T-cell (primary cell): ENCODE data around the gene FOXL3. TPM values are rescaled to one million over a fixed set of nuclear protein-coding genes. Genes with fewer than 3 reads are reported as not detected.

ENCODE experiments used
- ATAC-seq, 4 experiments: fragments of 200-7000 bp in 3 of 4; fragments of 150-1000 bp in 1 of 4; cut with Tn5 transposase; replicated peaks in 1 of 4; 1 replicate in 3 of 4; 2 replicates in 1 of 4; pipeline ENCODE4 v1.10.0; 2021; ENCODE audit warnings: moderate library complexity in 3 of 4, mild to moderate bottlenecking in 2 of 4, moderate number of reproducible peaks in 1 of 4
- CTCF ChIA-PET, 2 donors: fragments of 300-600 bp; sonication (Branson Sonifier 250); formaldehyde crosslinking; loops; one replicate each; lab custom pipeline; 2022; ENCODE audit warnings: antibody characterized with exemption in 2 of 2; lab: Charles Lee
- POLR2A ChIA-PET, 2 donors: fragments of 300-600 bp; sonication (Branson Sonifier 250); formaldehyde crosslinking; loops; one replicate each; lab custom pipeline; 2022; ENCODE audit warnings: antibody characterized with exemption in 2 of 2; lab: Charles Lee
- DNase-seq, 35 experiments: peaks; one replicate each; pipeline versions ENCODE4 v3.0.0 to v3.0.0-alpha.2; 2013 to 2023
- H3K27ac ChIP-seq: one replicate; pipeline ENCODE4 v1.5.1; 2013; ENCODE audit warnings: low read length
- H3K27me3 ChIP-seq, 2 experiments: replicated peaks in 1 of 2; 1 replicate in 1 of 2; 2 replicates in 1 of 2; pipeline versions ENCODE4 v1.6.1 to v1.7.0; 2013; ENCODE audit warnings: low read length in 1 of 2, mixed read lengths in 1 of 2; ENCODE audit not compliant: control insufficient read depth in 2 of 2, insufficient read depth in 2 of 2; ENCODE audit errors: extremely low read depth in 1 of 2
- H3K36me3 ChIP-seq, 2 donors: 1 replicate in 1 of 2; 2 replicates in 1 of 2; pipeline versions ENCODE4 v1.6.1 to v1.7.0; 2013; ENCODE audit warnings: low read length in 1 of 2; ENCODE audit not compliant: control insufficient read depth in 2 of 2, insufficient read depth in 1 of 2; ENCODE audit errors: extremely low read depth in 1 of 2
- H3K4me1 ChIP-seq, 2 experiments: 1 replicate in 1 of 2; 2 replicates in 1 of 2; pipeline versions ENCODE4 v1.6.1 to v1.7.0; 2013; ENCODE audit warnings: low read length in 2 of 2, mixed read lengths in 1 of 2; ENCODE audit not compliant: insufficient read depth in 2 of 2, control insufficient read depth in 1 of 2; ENCODE audit errors: extremely low read depth in 1 of 2
- H3K4me3 ChIP-seq, 2 donors: 1 replicate in 1 of 2; 2 replicates in 1 of 2; pipeline versions ENCODE4 v1.5.1 to v1.7.0; 2013; ENCODE audit warnings: mild to moderate bottlenecking in 2 of 2, low read length in 1 of 2, moderate library complexity in 1 of 2; ENCODE audit not compliant: control insufficient read depth in 1 of 2; ENCODE audit errors: extremely low read depth in 1 of 2
- H3K9me3 ChIP-seq: 2 replicates; pipeline ENCODE4 v1.7.0; 2013
- H3K27ac Mint-ChIP-seq, 2 donors: one replicate each; pipeline ENCODE4 v1.8.0; 2020 to 2021; ENCODE audit warnings: mild to moderate bottlenecking in 2 of 2, mixed read lengths in 2 of 2
- H3K27me3 Mint-ChIP-seq, 2 donors: one replicate each; pipeline ENCODE4 v1.8.0; 2021 to 2022; ENCODE audit warnings: mixed read lengths in 2 of 2
- H3K36me3 Mint-ChIP-seq: one replicate; pipeline ENCODE4 v1.8.0; 2021; ENCODE audit warnings: mixed read lengths
- H3K4me1 Mint-ChIP-seq, 3 donors: one replicate each; pipeline ENCODE4 v1.8.0; 2020 to 2022; ENCODE audit warnings: mixed read lengths in 3 of 3, mild to moderate bottlenecking in 1 of 3
- H3K4me3 Mint-ChIP-seq, 3 donors: one replicate each; pipeline ENCODE4 v1.8.0; 2020 to 2022; ENCODE audit warnings: mild to moderate bottlenecking in 3 of 3, mixed read lengths in 3 of 3, moderate library complexity in 3 of 3
- H3K9me3 Mint-ChIP-seq, 3 donors: one replicate each; pipeline ENCODE4 v1.8.0; 2020 to 2022; ENCODE audit warnings: mixed read lengths in 3 of 3
- WGBS: methylation state at CpG from one replicate; pipeline ENCODE4 v1.1.5; 2013; ENCODE audit warnings: missing lambda C conversion rate; ENCODE audit not compliant: insufficient coverage; 5-methylcytosine and 5-hydroxymethylcytosine counted together
- total RNA-seq, 35 experiments: library from RNA in 6 of 35; stranded (reverse) in 6 of 35; fragments of 120-200 nt in 1 of 35; gene quantifications; one replicate each; pipeline versions ENCODE4 v1.2.1 to v1.2.4 and lab custom pipeline; 2013 to 2026

FOXL3 gene
- total RNA-seq, 5 donors from 2014 or later (not counting 1 experiment from before 2014, with no cell fraction given) = not detected

DNA sequence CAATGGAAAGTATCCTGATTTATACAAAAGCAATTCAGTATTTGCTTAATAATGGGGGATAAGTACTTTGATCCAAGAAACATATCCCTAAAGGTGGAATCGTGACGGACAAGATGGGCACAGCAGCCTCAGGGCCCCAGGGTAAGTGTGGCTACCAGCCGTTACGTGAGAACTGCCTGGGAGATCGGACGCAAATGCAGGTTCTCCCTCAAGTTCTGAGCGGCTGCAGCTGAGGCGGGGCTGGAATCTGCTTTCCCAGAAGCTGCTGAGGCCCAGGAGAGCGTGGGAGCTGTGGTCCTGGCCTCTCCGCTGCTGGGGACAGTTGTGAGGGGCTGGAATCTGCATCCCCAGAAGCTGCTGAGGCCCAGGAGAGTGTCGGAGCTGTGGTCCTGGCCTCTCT lies 13.5 kb downstream of the FOXL3 start:
- Histone ChIP-seq H3K4me3 (no peak overlapping the region), H3K4me1 (no peaks in the 10 kb centered on the region), H3K27me3 (peaks cover 0 to 35% of the 10 kb centered on the region in 2 experiments), H3K27ac (no peak overlapping the region), H3K9me3 (no peaks in the 10 kb centered on the region), H3K36me3 (no peaks in the 10 kb centered on the region)
- WGBS = 80% methylated on average over 9 of the region's 11 CpGs
- peaks cover 0 to 12% of the 10 kb centered on the region in 2 donors for H3K27me3 Mint-ChIP-seq
- H3K4me1 Mint-ChIP-seq = no peaks in the 10 kb centered on the region
- no peak for DNase-seq
- no peak overlapping the region for H3K27ac Mint-ChIP-seq
- POLR2A ChIA-PET = no interaction called here
- no peak for ATAC-seq
- no peak overlapping the region for H3K4me3 Mint-ChIP-seq
- H3K36me3 Mint-ChIP-seq = no peaks in the 10 kb centered on the region
- H3K9me3 Mint-ChIP-seq = peaks cover 0 to 5% (median 0%) of the 10 kb centered on the region in 3 donors
- CTCF ChIA-PET = no interaction called here

DNA sequence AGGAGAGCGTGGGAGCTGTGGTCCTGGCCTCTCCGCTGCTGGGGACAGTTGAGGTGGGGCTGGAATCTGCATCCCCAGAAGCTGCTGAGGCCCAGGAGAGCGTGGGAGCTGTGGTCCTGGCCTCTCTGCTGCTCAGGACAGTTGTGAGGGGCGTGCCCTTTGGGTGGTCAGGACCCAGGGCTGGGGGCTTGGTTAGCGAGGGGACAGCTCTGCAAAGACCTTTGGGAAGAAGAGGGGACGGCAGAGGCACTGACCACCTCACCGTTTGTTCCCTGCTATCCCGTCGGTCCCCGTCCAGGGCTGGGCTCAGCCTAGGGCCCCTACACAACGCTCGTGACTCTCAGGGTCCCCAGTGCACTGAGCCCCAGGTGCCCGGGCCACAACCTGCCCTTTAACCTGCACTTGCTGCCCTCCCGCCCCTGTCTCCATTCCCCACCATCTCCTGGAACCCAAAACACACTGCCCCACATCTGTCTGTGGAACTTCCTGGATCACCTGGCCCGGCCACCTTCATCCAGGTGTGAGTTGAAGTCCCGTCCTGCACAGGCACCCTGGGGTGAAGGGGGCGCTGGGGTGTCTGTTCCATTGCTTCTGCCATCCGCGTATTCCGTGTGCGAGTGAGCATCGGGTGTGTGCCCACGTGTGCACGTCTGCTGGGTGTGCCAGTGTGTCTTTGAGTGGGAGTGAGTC lies 14.1 kb downstream of the FOXL3 start:
- Mint-ChIP-seq H3K9me3 (peaks cover 0 to 5% (median 0%) of the 10 kb centered on the region in 3 donors), H3K27ac (no peak overlapping the region), H3K4me3 (no peak overlapping the region), H3K27me3 (peaks cover 0 to 12% of the 10 kb centered on the region in 2 donors), H3K4me1 (no peaks in the 10 kb centered on the region), H3K36me3 (no peaks in the 10 kb centered on the region)
- H3K9me3 ChIP-seq = no peaks in the 10 kb centered on the region
- H3K4me3 ChIP-seq = no peak overlapping the region
- ATAC-seq (no peak), DNase-seq (no peak)
- no peaks in the 10 kb centered on the region for H3K36me3 ChIP-seq
- no peaks in the 10 kb centered on the region for H3K4me1 ChIP-seq
- WGBS = 82% methylated on average over 23 of the region's 24 CpGs
- POLR2A ChIA-PET = no interaction called here
- peaks cover 0 to 35% of the 10 kb centered on the region in 2 experiments for H3K27me3 ChIP-seq
- H3K27ac ChIP-seq = no peak overlapping the region
- CTCF ChIA-PET = no interaction called here

DNA sequence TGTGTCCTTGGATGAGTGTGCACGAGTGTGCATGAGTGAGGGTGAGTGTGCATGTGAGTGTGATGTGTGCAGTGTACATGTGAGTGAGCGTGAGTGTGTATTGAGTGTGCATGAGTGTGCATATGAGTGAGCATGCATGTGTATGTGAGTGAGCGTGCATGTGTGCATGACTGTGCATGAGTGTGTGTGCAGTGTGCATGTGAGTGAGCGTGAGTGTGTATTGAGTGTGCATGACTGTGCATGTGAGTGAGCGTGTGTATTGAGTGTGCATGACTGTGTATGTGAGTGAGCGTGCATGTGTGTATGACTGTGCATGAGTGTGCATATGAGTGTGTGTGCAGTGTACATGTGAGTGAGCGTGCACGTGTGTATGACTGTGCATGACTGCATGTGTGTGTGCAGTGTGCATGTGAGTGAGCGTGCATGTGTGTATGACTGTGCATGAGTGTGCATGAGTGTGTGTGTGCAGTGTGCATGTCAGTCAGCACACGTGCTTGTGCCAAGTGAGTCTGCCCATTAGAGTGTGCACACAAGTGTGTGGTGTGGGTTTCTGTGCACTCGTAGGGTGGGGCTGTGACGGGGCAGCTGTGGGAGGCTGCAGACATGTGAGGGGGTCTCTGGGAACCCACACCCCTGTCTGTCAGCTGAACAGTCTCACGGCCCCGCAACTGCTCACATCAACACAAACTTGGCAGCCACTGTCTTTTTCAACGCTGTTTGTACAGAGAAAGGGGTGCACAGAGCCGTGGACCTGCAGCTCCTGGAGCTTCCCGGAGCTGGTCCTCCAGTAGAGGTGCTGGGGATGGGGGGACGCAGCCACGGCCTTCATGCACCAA lies 14.8 kb downstream of the FOXL3 start:
- Histone ChIP-seq H3K4me1 (no peaks in the 10 kb centered on the region), H3K27ac (no peak overlapping the region), H3K27me3 (peaks cover 0 to 36% of the 10 kb centered on the region in 2 experiments), H3K4me3 (no peak overlapping the region), H3K36me3 (no peaks in the 10 kb centered on the region), H3K9me3 (no peaks in the 10 kb centered on the region)
- no peak overlapping the region for H3K4me3 Mint-ChIP-seq
- ATAC-seq (no peak), DNase-seq (no peak)
- H3K27ac Mint-ChIP-seq = no peak overlapping the region
- H3K27me3 Mint-ChIP-seq = peaks cover 5 to 18% of the 10 kb centered on the region in 2 donors
- 86% methylated on average over 14 of the region's 19 CpGs for WGBS
- no peaks in the 10 kb centered on the region for H3K4me1 Mint-ChIP-seq
- H3K36me3 Mint-ChIP-seq = no peaks in the 10 kb centered on the region
- ChIA-PET CTCF (no interaction called here), POLR2A (interaction anchor here in 1 of 2 donors (0.6 kb wide), 1 partner anchor 489 kb away, joined by 4 read pairs; no protein-coding TSS in a partner anchor)
- H3K9me3 Mint-ChIP-seq = peaks cover 0 to 5% (median 0%) of the 10 kb centered on the region in 3 donors

DNA sequence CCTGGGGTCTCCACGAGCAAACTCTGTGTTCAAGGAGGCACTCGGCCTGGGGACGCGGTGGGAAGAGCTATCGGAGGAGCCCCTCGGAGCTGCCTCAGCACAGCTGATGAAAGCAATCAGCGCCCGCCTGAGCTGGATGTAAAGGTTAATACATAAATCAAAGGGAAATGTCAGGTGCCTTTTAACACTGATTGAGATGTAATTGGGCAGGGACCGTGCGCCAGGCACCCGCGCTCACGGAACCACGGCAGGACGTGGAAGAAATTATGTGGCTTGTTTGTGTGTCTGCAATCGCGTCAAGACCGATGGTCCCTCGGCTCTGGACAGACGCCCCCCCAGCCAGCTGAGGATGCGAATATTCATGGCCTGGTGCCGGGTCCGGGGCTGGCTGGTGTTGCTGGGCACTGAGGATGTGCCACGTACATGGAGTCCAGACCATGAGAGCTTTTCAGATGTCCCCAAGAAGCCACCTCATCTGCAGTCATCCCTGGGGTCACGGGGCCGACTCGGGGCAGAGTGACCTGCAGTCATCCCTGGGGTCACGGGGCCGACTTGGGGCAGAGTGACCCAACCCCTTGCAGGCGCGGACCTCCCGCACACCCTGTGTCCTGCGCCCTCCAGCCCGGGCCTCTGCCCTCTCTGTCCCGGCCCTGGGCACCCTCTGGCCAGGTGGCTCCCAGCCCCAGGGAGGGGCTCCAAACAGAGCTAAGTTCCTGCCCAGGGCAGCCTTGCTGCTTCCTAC lies 15.6 kb downstream of the FOXL3 start:
- no peak overlapping the region for H3K27ac ChIP-seq
- Mint-ChIP-seq H3K36me3 (no peaks in the 10 kb centered on the region), H3K4me1 (no peaks in the 10 kb centered on the region), H3K27ac (no peak overlapping the region), H3K4me3 (no peak overlapping the region), H3K27me3 (peaks cover 5 to 18% of the 10 kb centered on the region in 2 donors), H3K9me3 (peaks cover 0 to 5% (median 0%) of the 10 kb centered on the region in 3 donors)
- H3K4me3 ChIP-seq = no peak overlapping the region
- ATAC-seq (no peak), DNase-seq (no peak)
- ChIA-PET POLR2A (interaction anchor here in 1 of 2 donors (0.6 kb wide), 1 partner anchor 489 kb away, joined by 4 read pairs; no protein-coding TSS in a partner anchor), CTCF (no interaction called here)
- WGBS = 90% methylated on average over 35 of the region's 35 CpGs
- H3K9me3 ChIP-seq = no peaks in the 10 kb centered on the region
- no peaks in the 10 kb centered on the region for H3K36me3 ChIP-seq
- H3K27me3 ChIP-seq = peaks cover 0 to 37% of the 10 kb centered on the region in 2 experiments
- H3K4me1 ChIP-seq = no peaks in the 10 kb centered on the region

DNA sequence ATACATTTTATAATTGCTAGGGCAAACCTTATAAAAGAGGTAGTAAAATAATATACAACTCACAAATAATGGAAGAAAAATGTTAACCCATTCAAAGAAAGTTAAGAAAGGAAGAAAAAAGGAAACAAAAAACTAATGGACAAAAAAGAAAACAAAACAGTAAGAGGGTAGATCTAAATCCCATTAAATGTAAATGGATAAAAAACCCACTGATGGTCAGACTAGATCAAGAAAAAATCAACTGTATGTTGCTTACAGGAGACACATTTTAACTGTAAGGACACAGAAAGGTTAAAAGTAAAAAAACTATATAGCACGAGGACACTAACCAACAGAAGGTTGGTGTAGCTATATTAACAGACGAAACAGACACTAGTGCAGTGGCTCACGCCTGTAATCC lies 18.0 kb downstream of the FOXL3 start:
- POLR2A ChIA-PET = no interaction called here
- no peaks in the 10 kb centered on the region for H3K4me1 Mint-ChIP-seq
- peaks cover 0 to 5% (median 0%) of the 10 kb centered on the region in 3 donors for H3K9me3 Mint-ChIP-seq
- DNase-seq (no peak), ATAC-seq (no peak)
- H3K36me3 Mint-ChIP-seq = no peaks in the 10 kb centered on the region
- CTCF ChIA-PET = no interaction called here
- no peak overlapping the region for H3K27ac Mint-ChIP-seq
- H3K4me3 ChIP-seq = no peak overlapping the region
- 52% methylated on average over 2 of the region's 3 CpGs for WGBS
- H3K36me3 ChIP-seq = no peaks in the 10 kb centered on the region
- H3K27ac ChIP-seq = no peak overlapping the region
- peaks cover 15 to 29% of the 10 kb centered on the region in 2 donors for H3K27me3 Mint-ChIP-seq
- H3K27me3 ChIP-seq = peaks cover 4 to 44% of the 10 kb centered on the region in 2 experiments
- H3K9me3 ChIP-seq = no peaks in the 10 kb centered on the region
- no peaks in the 10 kb centered on the region for H3K4me1 ChIP-seq
- H3K4me3 Mint-ChIP-seq = no peak overlapping the region

DNA sequence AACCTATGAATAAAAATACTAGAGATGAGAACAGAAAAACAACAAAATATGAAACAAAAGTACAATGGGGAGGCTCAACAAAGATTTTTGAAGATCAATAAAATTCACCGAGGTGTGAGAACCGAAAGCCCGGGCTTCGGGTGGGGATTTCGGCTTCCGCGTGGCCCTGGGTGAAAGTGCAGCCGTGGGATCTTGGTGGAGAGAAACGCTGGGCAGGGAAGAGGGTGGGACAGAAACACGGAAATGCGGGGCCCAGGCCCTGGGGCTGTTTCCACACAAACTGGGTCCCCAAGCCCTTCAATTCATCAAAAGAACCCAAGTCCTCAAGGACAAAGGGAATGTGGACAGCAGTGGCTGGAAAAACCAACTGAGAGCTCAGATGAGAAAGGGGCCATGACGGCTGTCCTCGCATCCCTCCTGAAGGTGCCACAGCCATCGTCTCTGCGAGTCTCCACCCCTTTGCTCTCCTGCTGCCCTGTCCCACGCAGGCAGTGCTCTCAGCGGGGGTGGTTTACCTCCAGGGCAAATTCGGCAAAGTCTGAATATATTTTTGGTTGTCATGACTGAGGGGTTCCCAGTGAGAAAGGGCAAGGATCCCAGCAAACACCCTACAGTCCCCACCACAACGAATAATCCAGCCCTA lies 19.7 kb downstream of the FOXL3 start:
- H3K4me1 Mint-ChIP-seq = no peaks in the 10 kb centered on the region
- POLR2A ChIA-PET = no interaction called here
- WGBS = 98% methylated on average over 7 of the region's 19 CpGs

More for the DNA sequence above, 19.7 kb downstream of the FOXL3 start:
- Mint-ChIP-seq H3K27me3 (peaks cover 23 to 37% of the 10 kb centered on the region in 2 donors), H3K4me3 (no peak overlapping the region), H3K9me3 (peaks cover 0 to 5% (median 0%) of the 10 kb centered on the region in 3 donors), H3K36me3 (no peaks in the 10 kb centered on the region), H3K27ac (no peak overlapping the region)
- H3K27ac ChIP-seq = no peak overlapping the region
- H3K27me3 ChIP-seq = peaks cover 4 to 37% of the 10 kb centered on the region in 2 experiments
- no peaks in the 10 kb centered on the region for H3K4me1 ChIP-seq
- no peak overlapping the region for H3K4me3 ChIP-seq
- no peaks in the 10 kb centered on the region for H3K36me3 ChIP-seq
- CTCF ChIA-PET = no interaction called here
- no peaks in the 10 kb centered on the region for H3K9me3 ChIP-seq
- DNase-seq = no peak
- ATAC-seq = no peak
